Measurements from ENCODE around the gene HNF4A. TPM values are rescaled to one million over a fixed set of nuclear protein-coding genes. Genes with fewer than 3 reads are reported as not detected.

The HNF4A gene
- total RNA-seq, 2 experiments from 2014 or later = not detected

GRCh38 chr20:44431118-44431501, 75.6 kb downstream of the HNF4A start:
- ChIA-PET CTCF (no interaction called here), POLR2A (no interaction called here)
- Mint-ChIP-seq H3K9me3 (ENCODE audit: low read depth) (no peaks in the 10 kb centered on the region), H3K27me3 (peaks cover 7% of the 10 kb centered on the region), H3K4me1 (no peaks in the 10 kb centered on the region), H3K27ac (no peak overlapping the region), H3K36me3 (ENCODE audit: low read depth) (no peaks in the 10 kb centered on the region), H3K4me3 (no peak overlapping the region)
- DNase-seq (no peak), ATAC-seq (no peak)
- intact Hi-C loops (cut with DNase I, micrococcal nuclease) = no loop called here

DNA sequence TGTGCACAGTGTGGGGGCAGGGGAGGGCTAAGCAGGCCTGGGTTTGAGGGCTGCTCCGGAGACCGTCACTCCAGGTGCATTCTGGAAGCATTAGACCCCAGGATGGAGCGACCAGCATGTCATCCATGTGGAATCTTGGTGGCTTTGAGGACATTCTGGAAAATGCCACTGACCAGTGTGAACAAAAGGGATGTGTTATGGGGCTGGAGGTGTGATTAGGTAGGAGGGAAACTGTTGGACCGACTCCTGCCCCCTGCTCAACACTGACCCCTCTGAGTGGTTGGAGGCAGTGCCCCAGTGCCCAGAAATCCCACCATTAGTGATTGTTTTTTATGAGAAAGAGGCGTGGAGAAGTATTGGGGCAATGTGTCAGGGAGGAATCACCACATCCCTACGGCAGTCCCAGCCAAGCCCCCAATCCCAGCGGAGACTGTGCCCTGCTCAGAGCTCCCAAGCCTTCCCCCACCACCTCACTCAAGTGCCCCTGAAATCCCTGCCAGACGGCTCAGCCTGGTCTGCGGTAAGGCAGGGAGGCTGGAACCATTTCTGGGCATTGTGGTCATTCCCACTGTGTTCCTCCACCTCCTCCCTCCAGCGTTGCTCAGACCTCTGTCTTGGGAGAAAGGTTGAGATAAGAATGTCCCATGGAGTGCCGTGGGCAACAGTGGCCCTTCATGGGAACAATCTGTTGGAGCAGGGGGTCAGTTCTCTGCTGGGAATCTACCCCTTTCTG, 76.2 kb downstream of the HNF4A start:
- Mint-ChIP-seq H3K27ac (no peak overlapping the region), H3K4me3 (no peak overlapping the region), H3K27me3 (peaks cover 7% of the 10 kb centered on the region), H3K4me1 (no peaks in the 10 kb centered on the region), H3K36me3 (ENCODE audit: low read depth) (no peaks in the 10 kb centered on the region), H3K9me3 (ENCODE audit: low read depth) (no peaks in the 10 kb centered on the region)
- intact Hi-C loops (cut with DNase I, micrococcal nuclease) = no loop called here
- no peak for DNase-seq
- ChIA-PET POLR2A (no interaction called here), CTCF (interaction anchor here (0.6 kb wide), 1 partner anchor 213 kb away, joined by 3 read pairs; no protein-coding TSS in a partner anchor)
- ATAC-seq = no peak

GRCh38 chr20:44432618-44433577, 77.4 kb downstream of the HNF4A start:
- Mint-ChIP-seq H3K27ac (no peak overlapping the region), H3K4me3 (no peak overlapping the region), H3K4me1 (no peaks in the 10 kb centered on the region), H3K27me3 (peaks cover 7% of the 10 kb centered on the region), H3K9me3 (ENCODE audit: low read depth) (no peaks in the 10 kb centered on the region), H3K36me3 (ENCODE audit: low read depth) (no peaks in the 10 kb centered on the region)
- ATAC-seq = no peak
- DNase-seq = no peak
- intact Hi-C loops (cut with DNase I, micrococcal nuclease) = no loop called here
- ChIA-PET POLR2A (no interaction called here), CTCF (interaction anchor here (0.5 to 0.6 kb wide), 2 partner anchors 214 to 352 kb away, joined by 3 read pairs; no protein-coding TSS in a partner anchor)

- ChIA-PET CTCF (interaction anchor here (0.5 kb wide), 1 partner anchor 350 kb away, joined by 3 read pairs; no protein-coding TSS in a partner anchor), POLR2A (no interaction called here)
- Mint-ChIP-seq H3K4me3 (no peak overlapping the region), H3K4me1 (no peaks in the 10 kb centered on the region), H3K27ac (no peak overlapping the region), H3K27me3 (peaks cover 9% of the 10 kb centered on the region), H3K36me3 (ENCODE audit: low read depth) (no peaks in the 10 kb centered on the region), H3K9me3 (ENCODE audit: low read depth) (no peaks in the 10 kb centered on the region)
- DNase-seq (no peak), ATAC-seq (no peak)
- intact Hi-C loops (cut with DNase I, micrococcal nuclease) = no loop called here
These were observed 78.4 kb downstream of the HNF4A start for GRCh38 chr20:44433751-44434538.

DNA sequence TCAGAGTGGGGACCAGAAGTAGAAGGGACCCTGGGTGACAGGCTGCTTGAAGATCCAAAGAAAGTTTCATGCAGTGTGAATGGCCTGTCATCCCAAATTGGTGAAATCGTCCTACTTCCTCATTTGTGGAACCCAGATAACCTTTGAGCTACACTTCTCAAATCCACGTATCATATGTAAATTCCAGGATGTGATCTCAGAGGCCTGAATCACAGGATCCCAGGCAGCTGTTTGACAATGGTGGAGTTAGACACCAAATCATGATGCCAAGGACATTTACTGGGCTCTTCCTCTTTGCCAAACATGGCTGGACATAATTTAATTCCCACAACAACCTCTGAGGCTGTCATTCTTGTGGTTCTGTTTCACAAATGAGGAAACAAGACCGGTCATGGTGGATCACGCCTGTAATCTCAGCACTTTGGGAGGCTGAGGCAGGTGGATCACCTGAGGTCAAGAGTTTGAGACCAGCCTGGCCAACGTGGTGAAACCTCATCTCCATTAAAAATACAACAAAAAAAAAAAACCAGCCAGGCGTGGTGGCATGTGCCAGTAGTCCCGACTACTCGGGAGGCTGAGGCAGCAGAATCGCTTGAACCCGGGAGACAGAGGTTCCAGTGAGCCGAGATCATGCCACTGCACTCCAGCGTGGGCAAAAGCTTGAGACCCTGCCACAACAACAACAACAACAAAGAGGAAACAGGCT, 80.3 kb downstream of the HNF4A start:
- no peak for DNase-seq
- no peaks in the 10 kb centered on the region for H3K4me1 Mint-ChIP-seq
- intact Hi-C loops (cut with DNase I, micrococcal nuclease) = no loop called here
- POLR2A ChIA-PET = interaction anchor here (0.6 kb wide), 1 partner anchor 411 kb away, joined by 3 read pairs; no protein-coding TSS in a partner anchor
- H3K4me3 Mint-ChIP-seq = no peak overlapping the region
- ATAC-seq = no peak
- CTCF ChIA-PET = no interaction called here
- peaks cover 7% of the 10 kb centered on the region for H3K27me3 Mint-ChIP-seq
- H3K27ac Mint-ChIP-seq = no peak overlapping the region
- no peaks in the 10 kb centered on the region for H3K9me3 Mint-ChIP-seq (ENCODE audit: low read depth)
- no peaks in the 10 kb centered on the region for H3K36me3 Mint-ChIP-seq (ENCODE audit: low read depth)

DNA sequence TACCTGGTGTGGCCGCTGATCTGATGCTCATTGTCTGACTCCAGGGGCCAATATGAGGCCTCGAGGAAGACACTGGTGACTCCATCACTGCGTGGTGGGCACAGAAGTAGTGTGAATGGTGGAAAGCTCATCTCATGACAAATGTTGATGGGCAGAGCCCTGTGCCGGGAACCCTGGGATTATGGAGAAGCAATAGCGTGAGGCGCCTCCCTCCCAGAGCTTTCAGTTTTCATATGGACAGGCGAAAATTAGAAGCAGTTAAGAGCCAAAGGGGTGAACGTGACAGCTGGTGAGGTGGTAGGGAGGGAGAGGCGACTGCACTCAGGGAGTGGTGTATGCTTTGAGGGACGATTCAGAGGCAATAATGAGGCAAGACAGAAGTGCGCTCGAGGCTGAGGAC, 80.9 kb downstream of the HNF4A start:
- Mint-ChIP-seq H3K27me3 (peaks cover 7% of the 10 kb centered on the region), H3K9me3 (ENCODE audit: low read depth) (no peaks in the 10 kb centered on the region), H3K4me1 (no peaks in the 10 kb centered on the region), H3K27ac (no peak overlapping the region), H3K36me3 (ENCODE audit: low read depth) (no peaks in the 10 kb centered on the region), H3K4me3 (no peak overlapping the region)
- CTCF ChIA-PET = no interaction called here
- no peak for DNase-seq
- POLR2A ChIA-PET = no interaction called here
- intact Hi-C loops (cut with DNase I, micrococcal nuclease) = no loop called here
- ATAC-seq = no peak

DNA sequence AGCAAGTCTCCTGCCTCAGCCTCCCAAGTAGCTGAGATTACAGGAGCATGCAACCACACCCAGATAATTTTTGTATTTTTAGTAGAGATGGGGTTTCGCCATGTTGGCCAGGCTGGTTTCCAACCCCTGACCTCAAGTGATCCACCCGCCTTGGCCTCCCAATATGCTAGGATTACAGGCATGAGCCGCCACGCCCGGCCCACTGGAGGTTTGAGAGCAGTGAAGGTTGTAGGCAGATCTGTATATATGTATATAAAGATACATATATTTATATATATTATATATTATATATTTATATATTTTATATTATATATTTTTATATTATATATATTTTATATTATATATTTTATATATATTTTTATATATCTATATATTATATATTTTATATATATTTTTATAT, 82.0 kb downstream of the HNF4A start:
- H3K4me1 Mint-ChIP-seq = no peaks in the 10 kb centered on the region
- H3K4me3 Mint-ChIP-seq = no peak overlapping the region
- ChIA-PET CTCF (interaction anchor here (0.8 kb wide), 1 partner anchor 49 kb away, joined by 3 read pairs; no protein-coding TSS in a partner anchor), POLR2A (no interaction called here)
- H3K27me3 Mint-ChIP-seq = peaks cover 9% of the 10 kb centered on the region
- no peak overlapping the region for H3K27ac Mint-ChIP-seq
- DNase-seq (no peak), ATAC-seq (no peak)
- no peaks in the 10 kb centered on the region for H3K36me3 Mint-ChIP-seq (ENCODE audit: low read depth)
- intact Hi-C loops (cut with DNase I, micrococcal nuclease) = no loop called here
- H3K9me3 Mint-ChIP-seq (ENCODE audit: low read depth) = no peaks in the 10 kb centered on the region

- POLR2A ChIA-PET = interaction anchor here (0.6 kb wide), 1 partner anchor 669 kb away, joined by 4 read pairs; no protein-coding TSS in a partner anchor
- no peak for ATAC-seq
- intact Hi-C loops (cut with DNase I, micrococcal nuclease) = no loop called here
- Mint-ChIP-seq H3K27me3 (peaks cover 5% of the 10 kb centered on the region), H3K9me3 (ENCODE audit: low read depth) (no peaks in the 10 kb centered on the region), H3K27ac (no peak overlapping the region), H3K36me3 (ENCODE audit: low read depth) (no peaks in the 10 kb centered on the region), H3K4me3 (no peak overlapping the region), H3K4me1 (no peaks in the 10 kb centered on the region)
- CTCF ChIA-PET = no interaction called here
- peak; percentile 8 for DNase-seq
These were observed 83.3 kb downstream of the HNF4A start for GRCh38 chr20:44438782-44439181.

DNA sequence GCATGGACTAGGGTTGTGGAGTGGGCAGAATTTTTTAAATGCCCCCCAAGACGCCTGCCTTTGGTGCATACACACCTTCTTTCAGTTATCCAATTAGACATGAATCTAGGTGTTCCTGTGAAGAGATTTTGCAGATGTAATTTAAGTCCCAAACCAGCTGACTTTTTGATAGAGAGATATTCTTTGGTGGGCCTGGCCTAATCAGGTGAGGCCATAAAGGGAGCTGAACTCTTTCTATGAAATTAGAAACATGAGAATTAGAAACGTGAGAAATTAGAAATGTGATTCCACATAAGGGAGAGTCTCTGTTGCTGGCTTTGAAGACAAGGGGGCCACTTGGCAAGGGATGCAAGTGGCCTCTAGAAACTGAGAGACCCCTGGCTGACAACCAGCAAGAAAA, 83.8 kb downstream of the HNF4A start:
- H3K9me3 Mint-ChIP-seq (ENCODE audit: low read depth) = no peaks in the 10 kb centered on the region
- intact Hi-C loops (cut with DNase I, micrococcal nuclease) = no loop called here
- ChIA-PET POLR2A (no interaction called here), CTCF (no interaction called here)
- H3K27ac Mint-ChIP-seq = no peak overlapping the region
- no peak for DNase-seq
- H3K27me3 Mint-ChIP-seq = peaks cover 5% of the 10 kb centered on the region
- H3K4me3 Mint-ChIP-seq = no peak overlapping the region
- H3K4me1 Mint-ChIP-seq = no peaks in the 10 kb centered on the region
- no peaks in the 10 kb centered on the region for H3K36me3 Mint-ChIP-seq (ENCODE audit: low read depth)
- ATAC-seq = no peak

DNA sequence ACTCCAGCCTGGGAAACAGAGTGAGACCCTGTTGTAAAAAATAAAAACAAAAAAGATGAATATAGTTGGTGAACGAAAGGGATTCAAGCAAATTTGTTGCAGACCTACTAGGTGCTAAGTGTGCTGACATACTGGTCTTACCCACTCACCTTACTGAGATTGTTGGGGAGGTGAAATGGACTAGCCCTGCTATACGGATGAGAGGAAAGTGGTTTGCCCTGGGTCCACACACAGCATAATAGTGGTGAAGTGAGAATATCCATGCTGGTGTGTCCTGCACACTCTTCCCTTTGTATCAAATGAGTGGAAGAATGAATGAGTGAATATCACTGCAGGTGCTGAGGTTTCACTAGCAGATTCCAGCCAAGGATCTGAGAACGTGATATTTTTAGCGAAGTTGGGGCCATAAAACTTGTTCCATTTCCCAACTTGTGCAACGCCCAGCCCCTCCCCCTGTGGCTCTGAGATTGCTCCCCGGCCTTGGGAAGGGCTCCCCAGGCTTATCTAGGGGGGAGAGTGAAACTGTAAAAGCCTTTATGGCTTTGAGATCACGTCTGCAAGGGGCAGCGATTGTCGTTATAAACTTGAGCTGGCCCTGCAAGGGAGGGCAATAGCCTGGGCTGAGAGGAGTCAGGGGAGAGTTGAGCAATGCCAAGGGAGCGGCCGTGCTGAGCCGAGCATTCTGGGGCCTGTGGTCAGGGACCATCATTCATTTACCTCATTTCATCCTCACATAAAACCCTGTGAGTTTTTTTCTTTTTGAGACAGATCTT, 87.0 kb downstream of the HNF4A start:
- Mint-ChIP-seq H3K27ac (no peak overlapping the region), H3K36me3 (ENCODE audit: low read depth) (no peaks in the 10 kb centered on the region), H3K27me3 (peaks cover 5% of the 10 kb centered on the region), H3K9me3 (ENCODE audit: low read depth) (no peaks in the 10 kb centered on the region), H3K4me3 (no peak overlapping the region), H3K4me1 (no peaks in the 10 kb centered on the region)
- ATAC-seq (no peak), DNase-seq (no peak)
- POLR2A ChIA-PET = no interaction called here
- CTCF ChIA-PET = interaction anchor here (0.6 kb wide), 1 partner anchor 34 kb away, joined by 3 read pairs; no protein-coding TSS in a partner anchor
- intact Hi-C loops (cut with DNase I, micrococcal nuclease) = no loop called here
